Neutrophil (primary cell): ENCODE measurements around the gene HNF4A.

ENCODE experiments used
- H3K27ac ChIP-seq: fragments of 200-600 bp; sonication (generic); 2 replicates; pipeline ENCODE4 v1.5.1; 2016; ENCODE audit warnings: mild to moderate bottlenecking, moderate library complexity
- H3K27me3 ChIP-seq: fragments of 200-600 bp; sonication (generic); 2 replicates; pipeline ENCODE4 v1.6.0; 2016; ENCODE audit warnings: mild to moderate bottlenecking
- H3K36me3 ChIP-seq: fragments of 200-600 bp; sonication (generic); 2 replicates; pipeline ENCODE4 v1.5.1; 2017
- H3K4me1 ChIP-seq, 2 experiments: fragments of 200-600 bp in 1 of 2; sonication (generic) in 1 of 2; 1 replicate in 1 of 2; 2 replicates in 1 of 2; pipeline versions ENCODE4 v1.5.1 to v1.6.1; 2013 to 2016; ENCODE audit warnings: low read depth in 1 of 2, low read length in 1 of 2, mild to moderate bottlenecking in 1 of 2, moderate library complexity in 1 of 2; ENCODE audit not compliant: control insufficient read depth in 1 of 2, insufficient read depth in 1 of 2
- H3K4me3 ChIP-seq, 2 experiments: fragments of 200-600 bp in 1 of 2; sonication (generic) in 1 of 2; 1 replicate in 1 of 2; 2 replicates in 1 of 2; pipeline ENCODE4 v1.5.1; 2013 to 2016; ENCODE audit warnings: low read depth in 1 of 2, low read length in 1 of 2, mild to moderate bottlenecking in 1 of 2, moderate library complexity in 1 of 2
- H3K9me3 ChIP-seq: fragments of 200-600 bp; sonication (generic); 2 replicates; pipeline ENCODE4 v1.5.1; 2016
- CTCF ChIP-seq: fragments of 200-600 bp; sonication (generic); IDR thresholded peaks from 2 replicates; pipeline ENCODE4 v1.5.1; 2016; ENCODE audit warnings: antibody characterized with exemption

The HNF4A gene

GRCh38 chr20:44431118-44431501, 75.6 kb downstream of the HNF4A start:
- Histone ChIP-seq H3K4me1 (no peaks in the 10 kb centered on the region), H3K4me3 (no peak overlapping the region), H3K27ac (no peak overlapping the region), H3K9me3 (no peaks in the 10 kb centered on the region), H3K36me3 (no peaks in the 10 kb centered on the region), H3K27me3 (peaks cover 17% of the 10 kb centered on the region)
- TF ChIP-seq CTCF = no peak

GRCh38 chr20:44431502-44432234, 76.2 kb downstream of the HNF4A start:
- H3K27me3 ChIP-seq = peaks cover 17% of the 10 kb centered on the region
- TF ChIP-seq CTCF = no peak

GRCh38 chr20:44432618-44433577, 77.4 kb downstream of the HNF4A start:
- H3K27ac ChIP-seq = no peak overlapping the region
- peaks cover 17% of the 10 kb centered on the region for H3K27me3 ChIP-seq
- no peak overlapping the region for H3K4me3 ChIP-seq
- no peak for TF ChIP-seq CTCF
- H3K36me3 ChIP-seq = no peaks in the 10 kb centered on the region
- no peaks in the 10 kb centered on the region for H3K4me1 ChIP-seq
- no peaks in the 10 kb centered on the region for H3K9me3 ChIP-seq

More at GRCh38 chr20:44431502-44432234, 76.2 kb downstream of the HNF4A start:
- no peak overlapping the region for H3K27ac ChIP-seq
- H3K4me3 ChIP-seq = no peak overlapping the region
- H3K4me1 ChIP-seq = no peaks in the 10 kb centered on the region
- no peaks in the 10 kb centered on the region for H3K36me3 ChIP-seq
- H3K9me3 ChIP-seq = no peaks in the 10 kb centered on the region

GRCh38 chr20:44433751-44434538, 78.4 kb downstream of the HNF4A start:
- Histone ChIP-seq H3K4me3 (no peak overlapping the region), H3K9me3 (no peaks in the 10 kb centered on the region), H3K36me3 (no peaks in the 10 kb centered on the region), H3K27ac (no peak overlapping the region), H3K4me1 (no peaks in the 10 kb centered on the region), H3K27me3 (peaks cover 17% of the 10 kb centered on the region)
- TF ChIP-seq CTCF = no peak

- peak overlapping the region; percentile 23 for H3K27ac ChIP-seq
- no peaks in the 10 kb centered on the region for H3K4me1 ChIP-seq
- no peaks in the 10 kb centered on the region for H3K36me3 ChIP-seq
- no peaks in the 10 kb centered on the region for H3K9me3 ChIP-seq
- no peak overlapping the region for H3K4me3 ChIP-seq
- no peak for TF ChIP-seq CTCF
- peaks cover 17% of the 10 kb centered on the region for H3K27me3 ChIP-seq
Measured at GRCh38 chr20:44435630-44436335, 80.3 kb downstream of the HNF4A start.
